Kidney (tissue), 14 donors: ENCODE measurements around the gene PNKP. TPM values are rescaled to one million over a fixed set of nuclear protein-coding genes. Genes with fewer than 3 reads are reported as not detected.

Experiments used
- DNase-seq, 5 donors: peaks; one replicate each; pipeline ENCODE4 v3.0.0-alpha.2; 2013 to 2020
- FAIRE-seq: peaks from 2 replicates; lab custom pipeline; 2012; peaks lifted over from hg19 to GRCh38; lab: Jason Lieb, UNC
- H3K27ac ChIP-seq, 2 donors: one replicate each; pipeline ENCODE4 v1.7.0; 2013; ENCODE audit warnings: low read depth in 2 of 2, low read length in 2 of 2, inconsistent platforms in 1 of 2
- H3K27me3 ChIP-seq: one replicate; pipeline ENCODE4 v1.7.1; 2013; ENCODE audit warnings: low read length, inconsistent platforms; ENCODE audit not compliant: control insufficient read depth, insufficient read depth
- H3K36me3 ChIP-seq, 3 donors: one replicate each; pipeline versions ENCODE4 v1.7.0 to v1.7.1; 2013; ENCODE audit warnings: low read length in 3 of 3, control low read depth in 1 of 3, inconsistent platforms in 1 of 3; ENCODE audit not compliant: insufficient read depth in 3 of 3, control insufficient read depth in 2 of 3
- H3K4me1 ChIP-seq, 3 donors: one replicate each; pipeline versions ENCODE4 v1.7.0 to v1.7.1; 2013; ENCODE audit warnings: low read length in 3 of 3, inconsistent platforms in 1 of 3, low read depth in 1 of 3; ENCODE audit not compliant: control insufficient read depth in 2 of 3, insufficient read depth in 2 of 3
- H3K4me3 ChIP-seq, 3 donors: one replicate each; pipeline versions ENCODE4 v1.7.0 to v1.8.1; 2013; ENCODE audit warnings: low read length in 3 of 3, control low read depth in 1 of 3, inconsistent platforms in 1 of 3
- H3K9ac ChIP-seq, 3 donors: one replicate each; pipeline versions ENCODE4 v1.7.0 to v1.7.1; 2013; ENCODE audit warnings: low read length in 3 of 3, control low read depth in 1 of 3, inconsistent platforms in 1 of 3
- H3K9me3 ChIP-seq, 3 donors: one replicate each; pipeline versions ENCODE4 v1.7.0 to v1.7.1; 2013; ENCODE audit warnings: low read length in 3 of 3, control low read depth in 1 of 3, inconsistent platforms in 1 of 3; ENCODE audit not compliant: control insufficient read depth in 2 of 3, insufficient read depth in 1 of 3
- CTCF ChIP-seq: IDR thresholded peaks from 3 replicates; pipeline ENCODE4 v1.5.1; 2012; ENCODE audit warnings: mild to moderate bottlenecking, moderate library complexity, borderline replicate concordance; ENCODE audit not compliant: insufficient read depth; ENCODE audit errors: extremely low read depth
- intact Hi-C: fragments of 100-400 bp; cut with DNase I; formaldehyde crosslinking; loops from one replicate; pipeline ENCODE4 v1.11.1; 2022
- polyA plus RNA-seq: library from polyadenylated mRNA; stranded (reverse); fragments of 350-450 nt; fragmentation: Illumina TruSeq; extraction: RNeasy Lipid Tissue Mini Kit (QIAGEN cat#74804); gene quantifications from one replicate; pipeline ENCODE4 v1.2.3, GENCODE V29; 2014; ENCODE audit warnings: low read depth, low replicate concordance; ENCODE audit not compliant: insufficient read depth
- total RNA-seq: library from RNA; stranded (reverse); fragmentation: NEBNext Ultra II Directional; extraction: Animal tissue kit (Norgen Biotek cat#: 25700); gene quantifications from one replicate; pipeline ENCODE4 v1.2.1, GENCODE V29; 2021
- donor health status: control.
- donor health status: control.
- donor health status: control.
- donor health status: control.
- donor health status: control.
- donor health status: DM: yes; HTN: yes; CAD: no.
- donor health status: Normal renal cell carcinoma (clear cell type).

Gene PNKP
- total and polyA plus RNA-seq, 2 donors from 2014 or later: 45.5 to 101 TPM

GRCh38 chr19:49887037-49887664 is 19.8 kb upstream of the PNKP start:
- TF ChIP-seq CTCF: no peak
- FAIRE-seq (no peak), DNase-seq (peak in 3 of 5 donors; percentile 52 to 66 (median 53))
- intact Hi-C loops: no loop called here
- H3K4me3 ChIP-seq: no peak overlapping the region
- peaks cover 0 to 5% (median 0%) of the 10 kb centered on the region in 3 donors for H3K4me1 ChIP-seq
- H3K9me3 ChIP-seq: peaks cover 0 to 5% (median 0%) of the 10 kb centered on the region in 3 donors
- peak overlapping the region in 1 of 2 donors; percentile 28 for H3K27ac ChIP-seq
- no peak overlapping the region for H3K9ac ChIP-seq
- no peaks in the 10 kb centered on the region for H3K27me3 ChIP-seq
- H3K36me3 ChIP-seq: peaks cover 5 to 29% (median 16%) of the 10 kb centered on the region in 3 donors

- H3K9ac ChIP-seq: no peak overlapping the region
- H3K4me3 ChIP-seq: no peak overlapping the region
- intact Hi-C loops: no loop called here
- peaks cover 0 to 5% (median 0%) of the 10 kb centered on the region in 3 donors for H3K9me3 ChIP-seq
- FAIRE-seq (no peak), DNase-seq (no peak)
- no peaks in the 10 kb centered on the region for H3K27me3 ChIP-seq
- no peak overlapping the region for H3K27ac ChIP-seq
- H3K36me3 ChIP-seq: peaks cover 6 to 51% (median 34%) of the 10 kb centered on the region in 3 donors
- H3K4me1 ChIP-seq: peaks cover 0 to 2% (median 0%) of the 10 kb centered on the region in 3 donors
- TF ChIP-seq CTCF: no peak
Measured at GRCh38 chr19:49884760-49885159, 17.4 kb upstream of the PNKP start.

- DNase-seq (peak in 2 of 5 donors; percentile 48 to 74), FAIRE-seq (no peak)
- Histone ChIP-seq H3K36me3 (peaks cover 8 to 56% (median 34%) of the 10 kb centered on the region in 3 donors), H3K9ac (no peak overlapping the region), H3K9me3 (peaks cover 0 to 5% (median 0%) of the 10 kb centered on the region in 3 donors), H3K27me3 (no peaks in the 10 kb centered on the region), H3K4me1 (peaks cover 0 to 2% (median 0%) of the 10 kb centered on the region in 3 donors), H3K4me3 (no peak overlapping the region), H3K27ac (no peak overlapping the region)
- intact Hi-C loops: no loop called here
- TF ChIP-seq CTCF: no peak
Measured at GRCh38 chr19:49884109-49884508, 16.7 kb upstream of the PNKP start.
